NCI-H2227 treated with DMSO at 0.1 percent for 48 hours (cell line): ENCODE measurements around the gene SOX6.
"Not testable (repeated sequence)": the region's sequence is repeated elsewhere in the genome, so short reads cannot be mapped to it uniquely, and the experiment has no call there.

Experiments used
- DNase-seq: peaks from one replicate; lab custom pipeline; 2025; lab: John Stamatoyannopoulos, UW

The SOX6 gene

GRCh38 chr11:16356057-16356760, at the start of gene SOX6:
Gene SOX6, minus strand, starts transcription at chr11:16356546. Its CDS starts 15,298 bp downstream, at chr11:16341248.
- no peak for DNase-seq

GRCh38 chr11:16404781-16405285, 48.5 kb upstream of the SOX6 start:
- no peak for DNase-seq

GRCh38 chr11:16403851-16404250, 47.5 kb upstream of the SOX6 start:
- DNase-seq, result no peak

GRCh38 chr11:16403448-16403803, 47.1 kb upstream of the SOX6 start:
- no peak for DNase-seq

- DNase-seq, result no peak
Measured at GRCh38 chr11:16402654-16403447, 46.5 kb upstream of the SOX6 start.

GRCh38 chr11:16397390-16397789, 41.0 kb upstream of the SOX6 start:
- DNase-seq, result no peak

- no peak for DNase-seq
Measured at GRCh38 chr11:16395601-16396000, 39.3 kb upstream of the SOX6 start.

GRCh38 chr11:16394947-16395346, 38.6 kb upstream of the SOX6 start:
- DNase-seq, result no peak

- DNase-seq, result no peak
Measured at GRCh38 chr11:16393340-16393739, 37.0 kb upstream of the SOX6 start.

GRCh38 chr11:16392616-16393015, 36.3 kb upstream of the SOX6 start:
- DNase-seq, result no peak

GRCh38 chr11:16390826-16391225, 34.5 kb upstream of the SOX6 start:
- not testable (repeated sequence) for DNase-seq

- DNase-seq, result no peak
Measured at GRCh38 chr11:16385099-16385498, 28.8 kb upstream of the SOX6 start.

- DNase-seq, result no peak
Measured at GRCh38 chr11:16382638-16383380, 26.5 kb upstream of the SOX6 start.

- no peak for DNase-seq
Measured at GRCh38 chr11:16382186-16382585, 25.8 kb upstream of the SOX6 start.

GRCh38 chr11:16380941-16381568, 24.7 kb upstream of the SOX6 start:
- DNase-seq, result no peak

- DNase-seq, result no peak
Measured at GRCh38 chr11:16378906-16379305, 22.6 kb upstream of the SOX6 start.

- no peak for DNase-seq
Measured at GRCh38 chr11:16377746-16378145, 21.4 kb upstream of the SOX6 start.

GRCh38 chr11:16375664-16376063, 19.3 kb upstream of the SOX6 start:
- not testable (repeated sequence) for DNase-seq

- DNase-seq, result no peak
Measured at GRCh38 chr11:16373768-16374167, 17.4 kb upstream of the SOX6 start.

- no peak for DNase-seq
Measured at GRCh38 chr11:16372355-16372754, 16.0 kb upstream of the SOX6 start.

- DNase-seq, result no peak
Measured at GRCh38 chr11:16367252-16367651, 10.9 kb upstream of the SOX6 start.

- no peak for DNase-seq
Measured at GRCh38 chr11:16365581-16366228, 9.4 kb upstream of the SOX6 start.
